ENCODE results near the gene ZNF568. TPM values are rescaled to one million over a fixed set of nuclear protein-coding genes. Genes with fewer than 3 reads are reported as not detected.

Gene ZNF568
- polyA plus RNA-seq, 2 of the 4 experiments (the other 2 are of a cell fraction) = 1.0 to 4.9 TPM

DNA sequence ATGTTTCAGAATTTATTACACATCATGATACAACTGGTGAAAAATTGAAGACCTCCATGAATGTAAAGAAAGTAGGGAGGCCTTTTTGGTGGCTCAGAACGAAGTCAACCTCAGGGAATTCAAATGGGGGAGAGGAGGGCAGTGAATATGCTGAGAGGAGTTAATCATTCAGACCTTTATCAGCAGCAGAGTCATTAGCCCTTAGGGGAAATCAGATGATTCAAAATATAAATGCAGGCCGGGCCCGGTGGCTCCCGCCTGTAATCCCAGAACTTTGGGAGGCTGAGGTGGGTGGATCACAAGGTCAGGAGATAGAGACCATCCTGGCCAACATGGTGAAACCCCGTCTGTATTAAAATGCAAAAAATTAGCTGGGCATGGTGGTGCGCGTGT, 81.7 kb downstream of the ZNF568 start:
- 61% methylated on average over 7 of the region's 7 CpGs for WGBS (ENCODE audit: missing lambda C conversion rate)

GRCh38 chr19:36999313-36999712, 83.2 kb downstream of the ZNF568 start:
- FAIRE-seq (peak; percentile 54), DNase-seq (ENCODE audit: low read depth in 1 of 2, low spot score in 1 of 2) (no peak), ATAC-seq (no peak)
- ChIA-PET CTCF (interaction anchor here (0.6 to 1.2 kb wide), 2 partner anchors 42 to 1949 kb away, joined by 3 read pairs; no protein-coding TSS in a partner anchor), POLR2A (no interaction called here)
- WGBS (ENCODE audit: missing lambda C conversion rate) = 53% methylated on average over 2 of the region's 2 CpGs
- Histone ChIP-seq H3K4me3 (no peak overlapping the region), H3K9me3 (peaks cover 88% of the 10 kb centered on the region), H3K4me2 (no peak overlapping the region), H3K4me1 (no peaks in the 10 kb centered on the region), H3K27ac (no peak overlapping the region)
- TF ChIP-seq BHLHE40 (IDR thresholded peaks at IDR 0.05; ENCODE audit: low read depth, low read length) (no peak), ZNF302 (CRISPR knock-in tag; IDR thresholded peaks at IDR 0.05) (no peak), CBX2 (IDR thresholded peaks at IDR 0.05; ENCODE audit: borderline replicate concordance, low read depth) (no peak)
- TF ChIP-seq, protein P1, sequence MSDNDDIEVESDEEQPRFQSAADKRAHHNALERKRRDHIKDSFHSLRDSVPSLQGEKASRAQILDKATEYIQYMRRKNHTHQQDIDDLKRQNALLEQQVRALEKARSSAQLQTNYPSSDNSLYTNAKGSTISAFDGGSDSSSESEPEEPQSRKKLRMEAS (IDR thresholded peaks at IDR 0.05) = no peak

More for the DNA sequence above, 81.7 kb downstream of the ZNF568 start:
- H3K27ac ChIP-seq = no peak overlapping the region
- no peak overlapping the region for H3K4me2 ChIP-seq
- DNase-seq (ENCODE audit: low read depth in 1 of 2, low spot score in 1 of 2) (no peak), FAIRE-seq (no peak), ATAC-seq (no peak)
- H3K4me1 ChIP-seq = no peaks in the 10 kb centered on the region
- H3K4me3 ChIP-seq = no peak overlapping the region
- H3K9me3 ChIP-seq = peaks cover 85% of the 10 kb centered on the region
- CTCF ChIA-PET = no interaction called here
- TF ChIP-seq CBX2 (IDR thresholded peaks at IDR 0.05; ENCODE audit: borderline replicate concordance, low read depth) = no peak
- TF ChIP-seq NFE2L2 (conservative IDR thresholded peaks at IDR 0.05; ENCODE audit: low read length) = no peak
- TF ChIP-seq RAD21 (conservative IDR thresholded peaks at IDR 0.05 in 1 of 2, IDR thresholded peaks at IDR 0.05 in 1 of 2) = no peak
- TF ChIP-seq ZC3H11A (IDR thresholded peaks at IDR 0.05) = no peak
- no peak for TF ChIP-seq EHF (CRISPR knock-in tag; IDR thresholded peaks at IDR 0.05)
- TF ChIP-seq, protein P2, sequence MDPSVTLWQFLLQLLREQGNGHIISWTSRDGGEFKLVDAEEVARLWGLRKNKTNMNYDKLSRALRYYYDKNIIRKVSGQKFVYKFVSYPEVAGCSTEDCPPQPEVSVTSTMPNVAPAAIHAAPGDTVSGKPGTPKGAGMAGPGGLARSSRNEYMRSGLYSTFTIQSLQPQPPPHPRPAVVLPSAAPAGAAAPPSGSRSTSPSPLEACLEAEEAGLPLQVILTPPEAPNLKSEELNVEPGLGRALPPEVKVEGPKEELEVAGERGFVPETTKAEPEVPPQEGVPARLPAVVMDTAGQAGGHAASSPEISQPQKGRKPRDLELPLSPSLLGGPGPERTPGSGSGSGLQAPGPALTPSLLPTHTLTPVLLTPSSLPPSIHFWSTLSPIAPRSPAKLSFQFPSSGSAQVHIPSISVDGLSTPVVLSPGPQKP (IDR thresholded peaks at IDR 0.05; ENCODE audit: low read depth, low read length) = no peak
- no peak for TF ChIP-seq CEBPB (IDR thresholded peaks at IDR 0.05)
- TF ChIP-seq SMC3 (IDR thresholded peaks at IDR 0.05) = no peak
- TF ChIP-seq CTCF (IDR thresholded peaks at IDR 0.05) = no peak
- no peak for TF ChIP-seq CHD2 (IDR thresholded peaks at IDR 0.05; ENCODE audit: low read length, partially characterized antibody)
- POLR2A ChIA-PET = no interaction called here

DNA sequence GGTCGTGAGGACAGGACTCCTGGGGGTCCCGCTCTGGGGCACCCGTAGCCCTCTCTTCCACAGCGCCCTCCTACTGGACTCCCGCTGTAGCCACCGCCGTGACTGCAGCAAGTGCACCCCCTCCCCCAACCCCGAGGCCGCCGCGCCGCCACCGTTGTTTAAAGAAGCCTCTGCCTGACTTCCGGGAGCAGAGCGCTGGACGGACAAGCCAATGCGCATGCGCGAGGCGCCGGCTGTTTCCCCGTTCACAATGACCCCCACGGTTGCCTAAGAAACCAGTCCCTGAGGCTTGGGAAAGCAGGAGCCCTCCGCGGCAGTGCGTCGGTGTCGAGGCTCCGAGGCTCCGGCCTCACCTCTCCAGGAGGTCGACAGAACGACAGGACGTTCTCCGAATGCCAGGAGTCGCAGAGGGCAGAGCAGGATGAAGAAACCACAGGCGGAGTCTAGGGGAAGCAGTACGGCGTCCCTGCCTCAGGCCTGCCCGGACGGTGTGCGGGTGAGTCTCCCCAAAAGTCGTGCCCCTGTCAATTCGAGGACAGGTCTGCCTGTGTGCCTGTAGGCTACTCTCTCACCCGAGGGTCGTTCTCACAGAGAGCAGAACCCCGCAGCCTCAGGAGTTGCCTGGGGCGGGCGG, 91.6 kb downstream of the ZNF568 start:
- H3K27ac ChIP-seq = no peak overlapping the region
- DNase-seq (ENCODE audit: low read depth in 1 of 2, low spot score in 1 of 2) (peak in 1 of 2 experiments; percentile 61), FAIRE-seq (no peak), ATAC-seq (peak; percentile 17 to 48; a peak in 2 of 6 replicates)
- no peak for TF ChIP-seq CTCF (IDR thresholded peaks at IDR 0.05)
- TF ChIP-seq, protein P3, sequence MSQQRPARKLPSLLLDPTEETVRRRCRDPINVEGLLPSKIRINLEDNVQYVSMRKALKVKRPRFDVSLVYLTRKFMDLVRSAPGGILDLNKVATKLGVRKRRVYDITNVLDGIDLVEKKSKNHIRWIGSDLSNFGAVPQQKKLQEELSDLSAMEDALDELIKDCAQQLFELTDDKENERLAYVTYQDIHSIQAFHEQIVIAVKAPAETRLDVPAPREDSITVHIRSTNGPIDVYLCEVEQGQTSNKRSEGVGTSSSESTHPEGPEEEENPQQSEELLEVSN (IDR thresholded peaks at IDR 0.05; ENCODE audit: borderline replicate concordance, low read depth) = 0 out of 2 replicates have a peak, but pooled peaks have one; percentile 29
- POLR2A ChIA-PET = no interaction called here
- CTCF ChIA-PET = no interaction called here
- H3K4me1 ChIP-seq = no peaks in the 10 kb centered on the region
- peak overlapping the region; percentile 12; the same call in 1 of the 3 replicates for H3K4me3 ChIP-seq
- H3K9me3 ChIP-seq = peaks cover 92% of the 10 kb centered on the region
- 37% methylated on average over 39 of the region's 48 CpGs for WGBS (ENCODE audit: missing lambda C conversion rate)
- H3K4me2 ChIP-seq = no peak overlapping the region

All from A549 (cell line).